IMR-90 (cell line): ENCODE measurements around the gene RPS6KA2. TPM values are rescaled to one million over a fixed set of nuclear protein-coding genes. Genes with fewer than 3 reads are reported as not detected.

Experiments used
- ATAC-seq: fragments of 200-7000 bp; cut with Tn5 transposase; 2 replicates; pipeline ENCODE4 v1.9.1; 2020; ENCODE audit warnings: low read depth, mild to moderate bottlenecking, moderate library complexity
- BruUV-seq: library from RNA; stranded (reverse); fragments of 400-500 nt; replicated peaks from 2 replicates; lab custom pipeline; 2021; lab: Mats Ljungman, UMichigan
- CTCF ChIA-PET: fragments of 300-600 bp; formaldehyde crosslinking; extraction: SDS; loops from one replicate; lab custom pipeline; 2021; ENCODE audit warnings: antibody characterized with exemption; lab: Yijun Ruan, JAX
- POLR2A ChIA-PET: fragments of 300-600 bp; sonication (Branson Sonifier 250); formaldehyde crosslinking; loops from one replicate; lab custom pipeline; 2022; ENCODE audit warnings: antibody characterized with exemption; ENCODE audit not compliant: unreplicated experiment; lab: Charles Lee
- DNase-seq: peaks from one replicate; pipeline ENCODE4 v3.0.0; 2013
- H2AFZ ChIP-seq: replicated peaks from 2 replicates; pipeline ENCODE3; 2013; ENCODE audit warnings: low read length, mild to moderate bottlenecking; ENCODE audit not compliant: poor library complexity
- H2AK5ac ChIP-seq: 2 replicates; pipeline ENCODE4 v1.6.1; 2013; ENCODE audit warnings: low read depth, low read length, inconsistent platforms
- H2AK9ac ChIP-seq: replicated peaks from 2 replicates; pipeline ENCODE3; 2013; ENCODE audit warnings: mild to moderate bottlenecking, low read depth, low read length, moderate library complexity; ENCODE audit not compliant: poor library complexity
- H2BK120ac ChIP-seq: 2 replicates; pipeline ENCODE4 v1.6.1; 2013; ENCODE audit warnings: low read depth, low read length, inconsistent platforms
- H2BK15ac ChIP-seq: 3 replicates; pipeline ENCODE4 v1.6.1; 2013; ENCODE audit warnings: low read depth, low read length, inconsistent platforms
- H2BK20ac ChIP-seq: 2 replicates; pipeline ENCODE4 v1.6.1; 2013; ENCODE audit warnings: low read depth, mild to moderate bottlenecking, inconsistent platforms, low read length, moderate library complexity
- H2BK5ac ChIP-seq: 2 replicates; pipeline ENCODE4 v1.6.1; 2013; ENCODE audit warnings: mild to moderate bottlenecking, low read depth, low read length, inconsistent platforms; ENCODE audit not compliant: poor library complexity, severe bottlenecking
- H3K14ac ChIP-seq: replicated peaks from 2 replicates; pipeline ENCODE4 v1.6.1; 2013; ENCODE audit warnings: low read depth, low read length, inconsistent platforms
- H3K18ac ChIP-seq: 2 replicates; pipeline ENCODE4 v1.6.1; 2013; ENCODE audit warnings: low read depth, low read length, control low read depth
- H3K23ac ChIP-seq: 2 replicates; pipeline ENCODE4 v1.6.1; 2013; ENCODE audit warnings: low read depth, low read length, inconsistent platforms
- H3K27ac ChIP-seq: 2 replicates; pipeline ENCODE4 v1.5.1; 2013; ENCODE audit warnings: mild to moderate bottlenecking, control low read depth, low read length; ENCODE audit not compliant: insufficient read depth
- H3K27me3 ChIP-seq: 2 replicates; pipeline ENCODE4 v1.6.1; 2013; ENCODE audit warnings: low read length; ENCODE audit not compliant: control insufficient read depth, insufficient read depth
- H3K36me3 ChIP-seq: 2 replicates; pipeline ENCODE4 v1.6.1; 2013; ENCODE audit warnings: low read length, mixed read lengths; ENCODE audit not compliant: control insufficient read depth, insufficient read depth
- H3K4ac ChIP-seq: 2 replicates; pipeline ENCODE4 v1.6.1; 2013; ENCODE audit warnings: low read depth, low read length, inconsistent platforms
- H3K4me1 ChIP-seq: 2 replicates; pipeline ENCODE4 v1.6.1; 2013; ENCODE audit warnings: low read length, mixed read lengths; ENCODE audit not compliant: control insufficient read depth, insufficient read depth
- H3K4me2 ChIP-seq: 2 replicates; pipeline ENCODE4 v1.6.1; 2013; ENCODE audit warnings: low read depth, mild to moderate bottlenecking, control low read depth, low read length, moderate library complexity
- H3K4me3 ChIP-seq: 2 replicates; pipeline ENCODE4 v1.5.1; 2013; ENCODE audit warnings: low read depth, mild to moderate bottlenecking, control low read depth, low read length, moderate library complexity; ENCODE audit not compliant: insufficient read depth
- H3K56ac ChIP-seq: 2 replicates; pipeline ENCODE4 v1.6.1; 2013; ENCODE audit warnings: low read length, inconsistent platforms; ENCODE audit not compliant: insufficient read depth; ENCODE audit errors: extremely low read depth
- H3K79me1 ChIP-seq, 2 experiments: 2 replicates each; pipeline ENCODE4 v1.6.1; 2013; ENCODE audit warnings: low read length in 2 of 2, inconsistent platforms in 1 of 2, low read depth in 1 of 2
- H3K9ac ChIP-seq: 2 replicates; pipeline ENCODE4 v1.6.1; 2013; ENCODE audit warnings: low read depth, low read length, control low read depth
- H3K9me1 ChIP-seq: 2 replicates; pipeline ENCODE4 v1.6.1; 2013; ENCODE audit warnings: low read length, inconsistent platforms; ENCODE audit not compliant: insufficient read depth
- H3K9me3 ChIP-seq: 2 replicates; pipeline ENCODE4 v1.6.1; 2013; ENCODE audit warnings: low read length; ENCODE audit not compliant: control insufficient read depth, insufficient read depth
- H4K20me1 ChIP-seq: 2 replicates; pipeline ENCODE4 v1.6.1; 2013; ENCODE audit warnings: low read length, inconsistent platforms; ENCODE audit not compliant: insufficient read depth
- H4K5ac ChIP-seq: 2 replicates; pipeline ENCODE4 v1.6.1; 2013; ENCODE audit warnings: mild to moderate bottlenecking, low read depth, low read length, control low read depth
- H4K8ac ChIP-seq, 2 experiments: 2 replicates each; pipeline ENCODE4 v1.6.1; 2013; ENCODE audit warnings: low read depth in 2 of 2, low read length in 2 of 2, control low read depth in 1 of 2, inconsistent platforms in 1 of 2
- H4K91ac ChIP-seq: 2 replicates; pipeline ENCODE4 v1.6.1; 2013; ENCODE audit warnings: low read depth, low read length, inconsistent platforms; ENCODE audit not compliant: insufficient read depth
- BHLHE40 ChIP-seq: fragments of 150-350 bp; IDR thresholded peaks from 2 replicates; pipeline ENCODE4 v1.6.1; 2016; ENCODE audit warnings: mild to moderate bottlenecking, low read depth, low read length
- CEBPB ChIP-seq: IDR thresholded peaks from 2 replicates; pipeline ENCODE4 v1.6.1; 2012; ENCODE audit warnings: low read depth, low read length, improper control_type of control experiment
- ELK1 ChIP-seq: fragments of 150-350 bp; IDR thresholded peaks from 2 replicates; pipeline ENCODE4 v1.6.1; 2016; ENCODE audit warnings: low read depth, mild to moderate bottlenecking, low read length, moderate library complexity, borderline replicate concordance
- MAFK ChIP-seq: IDR thresholded peaks from 2 replicates; pipeline ENCODE4 v1.6.1; 2012; ENCODE audit warnings: low read depth, low read length, improper control_type of control experiment
- RCOR1 ChIP-seq: IDR thresholded peaks from 2 replicates; pipeline ENCODE4 v1.6.1; 2012; ENCODE audit warnings: mild to moderate bottlenecking, low read length, improper control_type of control experiment; ENCODE audit not compliant: insufficient replicate concordance
- RFX5 ChIP-seq: IDR thresholded peaks from 2 replicates; pipeline ENCODE4 v1.8.0; 2012; ENCODE audit warnings: low read depth, mild to moderate bottlenecking, low read length, moderate library complexity
- SMC3 ChIP-seq: fragments of 150-350 bp; IDR thresholded peaks from 2 replicates; pipeline ENCODE4 v1.6.1; 2016; ENCODE audit warnings: low read depth, mild to moderate bottlenecking, antibody characterized with exemption, low read length, moderate library complexity
- USF2 ChIP-seq: fragments of 150-350 bp; IDR thresholded peaks from 2 replicates; pipeline ENCODE4 v1.6.1; 2017; ENCODE audit warnings: mild to moderate bottlenecking, antibody characterized with exemption, low read length, low read depth
- WGBS, 2 experiments: methylation state at CpG; one replicate each; pipeline versions ENCODE4 v1.1.5 to v1.1.7; 2013; ENCODE audit warnings: missing lambda C conversion rate in 2 of 2; ENCODE audit not compliant: insufficient read length in 1 of 2; ENCODE audit errors: extremely low coverage in 2 of 2; 5-methylcytosine and 5-hydroxymethylcytosine counted together
- dilution Hi-C: fragments of 300-500 bp; cut with HindIII; formaldehyde crosslinking; loops from one replicate; pipeline ENCODE4 v1.14.3; 2018; ENCODE audit warnings: low sequenced_read_pairs; ENCODE audit not compliant: unreplicated experiment
- in situ Hi-C: fragments of 300-500 bp; cut with MboI; formaldehyde crosslinking; loops from 3 replicates; pipeline ENCODE4 v1.14.3; 2019; ENCODE audit warnings: low sequenced_read_pairs, inconsistent platforms, mixed read lengths
- intact Hi-C: fragments of 100-400 bp; cut with micrococcal nuclease; formaldehyde crosslinking; loops from 2 replicates; pipeline ENCODE4 v1.10.0; 2022
- polyA plus RNA-seq, 3 experiments: library from polyadenylated mRNA; depleted of rRNA; stranded (reverse); fragments of >200 nt; gene quantifications; 2 replicates each; pipeline ENCODE4 v1.2.3, GENCODE V29; 2012; ENCODE audit warnings: low replicate concordance in 1 of 3
- total RNA-seq: library from RNA; depleted of rRNA; stranded (reverse); fragments of >200 nt; gene quantifications from 2 replicates; pipeline ENCODE4 v1.2.3, GENCODE V29; 2012
- TF ChIP-seq, protein P1 (sequence below): conservative IDR thresholded peaks from 2 replicates; pipeline ENCODE4 v1.5.1; 2012; ENCODE audit warnings: mild to moderate bottlenecking, low read depth, low read length, improper control_type of control experiment

The RPS6KA2 gene
- total and polyA plus RNA-seq, 2 of the 4 experiments (the other 2 are of a cell fraction), result 26.9 to 31.3 TPM

DNA sequence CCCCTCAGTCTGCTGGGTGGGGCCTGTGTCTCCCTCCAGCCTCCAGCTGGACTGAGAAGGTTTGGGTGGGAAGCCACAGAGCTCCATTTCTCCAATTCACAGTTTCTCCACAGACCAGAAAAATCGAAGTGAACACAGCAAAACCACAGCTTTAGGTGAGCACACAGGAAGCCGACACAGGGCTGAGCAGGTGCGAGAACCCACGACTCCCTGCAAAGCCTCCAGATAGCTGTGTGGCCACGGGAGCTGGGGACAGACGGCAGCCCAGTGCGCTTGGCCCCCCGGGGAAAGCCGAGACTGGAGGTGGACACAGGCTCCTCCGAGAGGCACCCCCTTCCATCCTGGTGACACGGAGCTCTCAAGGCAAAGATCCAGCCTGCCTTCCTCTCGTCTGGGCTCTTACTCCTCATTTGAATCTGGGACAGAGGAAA, 215.3 kb downstream of the RPS6KA2 start:
- TF ChIP-seq BHLHE40 (no peak), RCOR1 (no peak), SMC3 (no peak), CEBPB (no peak), RFX5 (no peak), MAFK (no peak), USF2 (no peak), ELK1 (no peak)
- TF ChIP-seq, protein P1, sequence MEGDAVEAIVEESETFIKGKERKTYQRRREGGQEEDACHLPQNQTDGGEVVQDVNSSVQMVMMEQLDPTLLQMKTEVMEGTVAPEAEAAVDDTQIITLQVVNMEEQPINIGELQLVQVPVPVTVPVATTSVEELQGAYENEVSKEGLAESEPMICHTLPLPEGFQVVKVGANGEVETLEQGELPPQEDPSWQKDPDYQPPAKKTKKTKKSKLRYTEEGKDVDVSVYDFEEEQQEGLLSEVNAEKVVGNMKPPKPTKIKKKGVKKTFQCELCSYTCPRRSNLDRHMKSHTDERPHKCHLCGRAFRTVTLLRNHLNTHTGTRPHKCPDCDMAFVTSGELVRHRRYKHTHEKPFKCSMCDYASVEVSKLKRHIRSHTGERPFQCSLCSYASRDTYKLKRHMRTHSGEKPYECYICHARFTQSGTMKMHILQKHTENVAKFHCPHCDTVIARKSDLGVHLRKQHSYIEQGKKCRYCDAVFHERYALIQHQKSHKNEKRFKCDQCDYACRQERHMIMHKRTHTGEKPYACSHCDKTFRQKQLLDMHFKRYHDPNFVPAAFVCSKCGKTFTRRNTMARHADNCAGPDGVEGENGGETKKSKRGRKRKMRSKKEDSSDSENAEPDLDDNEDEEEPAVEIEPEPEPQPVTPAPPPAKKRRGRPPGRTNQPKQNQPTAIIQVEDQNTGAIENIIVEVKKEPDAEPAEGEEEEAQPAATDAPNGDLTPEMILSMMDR, result no peak
- no peak overlapping the region for H3K9ac ChIP-seq
- 97% methylated on average over 9 of the region's 12 CpGs; no CpG with 5 or more reads in 1 of the 2 experiments for WGBS, 2 experiments
- ChIA-PET POLR2A (no interaction called here), CTCF (no interaction called here)
- H3K9me3 ChIP-seq, result no peaks in the 10 kb centered on the region
- no peaks in the 10 kb centered on the region for H3K4me1 ChIP-seq
- no peak overlapping the region for H2AK9ac ChIP-seq
- intact Hi-C loops (no loop called here), in situ Hi-C loops (no loop called here), dilution Hi-C loops (no loop called here)
- no peak overlapping the region for H2BK15ac ChIP-seq
- no peak overlapping the region for H3K14ac ChIP-seq
- no peak overlapping the region for H3K18ac ChIP-seq
- H4K91ac ChIP-seq, result no peak overlapping the region
- H3K79me1 ChIP-seq, result 0 out of 4 replicates have a peak, but pooled peaks cover 0 to 5% of the 10 kb centered on the region in 2 experiments
- H3K23ac ChIP-seq, result no peak overlapping the region
- H4K8ac ChIP-seq, result no peak overlapping the region
- DNase-seq (no peak), ATAC-seq (no peak)
- no peak overlapping the region for H3K4me2 ChIP-seq
- no TSS peak for BruUV-seq
- H3K56ac ChIP-seq, result no peak overlapping the region
- no peak overlapping the region for H2BK120ac ChIP-seq
- H4K20me1 ChIP-seq, result peaks cover 3% of the 10 kb centered on the region
- H3K4me3 ChIP-seq, result no peak overlapping the region
- H3K27ac ChIP-seq, result no peak overlapping the region
- no peak overlapping the region for H2BK20ac ChIP-seq
- H3K4ac ChIP-seq, result no peak overlapping the region
- H2AFZ ChIP-seq, result no peak overlapping the region
- peaks cover 3% of the 10 kb centered on the region for H3K9me1 ChIP-seq
- no peaks in the 10 kb centered on the region for H3K27me3 ChIP-seq
- H2BK5ac ChIP-seq, result no peak overlapping the region
- H2AK5ac ChIP-seq, result no peak overlapping the region
- peaks cover 49% of the 10 kb centered on the region for H3K36me3 ChIP-seq
- no peak overlapping the region for H4K5ac ChIP-seq
